Stimulated activated CD8-positive, alpha-beta memory T cell treated with anti-CD3 and anti-CD28 coated beads, Interleukin-7, amount 100 ng/mL, for 4 hours (primary cell): ENCODE data around the gene F13B.
"Not testable (repeated sequence)": the region's sequence is repeated elsewhere in the genome, so short reads cannot be mapped to it uniquely, and the experiment has no call there.

Experiments used
- DNase-seq, 2 donors: peaks; one replicate each; pipeline ENCODE4 v3.0.0-alpha.2; 2020; ENCODE audit warnings: low read depth in 2 of 2

The F13B gene

DNA sequence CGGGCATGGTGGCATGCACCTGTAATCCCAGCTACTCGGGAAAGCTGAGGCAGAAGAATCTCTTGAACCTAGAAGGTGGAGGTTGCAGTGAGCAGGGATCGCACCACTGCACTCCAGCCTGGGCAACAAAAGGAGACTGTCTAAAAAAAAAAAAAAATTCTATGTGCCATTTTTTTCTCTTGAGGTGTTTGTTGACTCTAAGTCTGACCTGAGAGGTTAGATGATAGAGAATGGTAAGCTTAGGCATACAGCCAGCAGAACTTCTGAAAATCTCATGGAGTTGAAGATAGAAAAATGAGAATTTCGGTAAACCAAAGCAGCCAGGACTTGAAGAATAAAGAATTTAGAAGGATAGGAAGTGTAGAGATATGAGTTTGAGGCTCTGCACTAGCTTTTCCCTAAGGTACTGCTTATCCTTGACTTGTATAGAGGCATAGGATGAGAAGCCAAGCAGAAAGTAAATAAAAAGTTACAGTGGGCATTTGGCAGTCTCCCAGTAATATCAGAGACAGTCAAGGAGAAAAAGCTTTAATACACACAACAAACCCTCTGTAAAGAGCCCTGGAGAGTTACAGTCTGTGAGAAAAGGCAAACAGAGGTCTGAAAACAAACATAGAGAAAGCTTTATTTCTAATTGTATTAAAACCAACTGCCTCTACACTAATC, 24.3 kb downstream of the F13B start:
- DNase-seq, result no peak

DNA sequence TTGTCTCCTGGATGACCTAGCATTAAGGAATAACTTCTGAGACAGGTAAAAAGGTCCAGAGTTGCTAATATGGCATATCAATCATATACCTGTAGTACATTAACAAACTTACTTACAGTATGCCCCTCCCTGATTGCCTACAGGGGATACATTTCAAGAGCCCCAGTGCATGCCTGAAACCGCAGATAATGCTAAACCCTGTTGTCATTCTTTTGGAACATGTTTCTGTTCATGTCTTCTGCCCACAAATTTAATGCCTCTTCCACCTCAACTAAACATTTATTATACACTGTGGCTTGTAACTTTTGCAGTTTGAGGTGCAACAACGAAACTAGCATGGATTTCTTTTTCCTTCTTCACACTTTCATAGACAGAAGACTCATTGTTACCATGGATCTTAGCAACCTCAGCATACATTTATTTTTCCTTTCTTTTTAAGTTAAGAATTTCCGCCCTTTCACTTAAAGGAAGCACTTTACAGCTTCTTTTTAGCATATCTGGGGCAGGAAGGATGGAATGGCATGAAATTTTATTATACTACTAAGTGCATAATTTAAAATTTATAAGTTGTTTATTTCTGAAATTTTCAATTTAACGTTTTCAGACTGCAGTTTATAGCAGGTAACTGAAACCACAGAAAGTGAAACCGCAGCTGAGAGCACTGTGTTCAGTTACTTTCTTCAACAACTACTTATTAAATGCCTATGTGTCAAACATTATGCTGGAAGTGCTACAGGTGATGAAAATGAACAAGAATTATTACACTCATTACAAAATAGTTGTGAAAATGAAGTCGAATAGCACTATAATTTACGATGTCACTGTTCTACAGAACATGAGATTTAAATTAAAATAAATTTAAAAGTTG, 25.3 kb downstream of the F13B start:
- no peak for DNase-seq

GRCh38 chr1:197036861-197037260, 30.2 kb downstream of the F13B start:
- no peak for DNase-seq

DNA sequence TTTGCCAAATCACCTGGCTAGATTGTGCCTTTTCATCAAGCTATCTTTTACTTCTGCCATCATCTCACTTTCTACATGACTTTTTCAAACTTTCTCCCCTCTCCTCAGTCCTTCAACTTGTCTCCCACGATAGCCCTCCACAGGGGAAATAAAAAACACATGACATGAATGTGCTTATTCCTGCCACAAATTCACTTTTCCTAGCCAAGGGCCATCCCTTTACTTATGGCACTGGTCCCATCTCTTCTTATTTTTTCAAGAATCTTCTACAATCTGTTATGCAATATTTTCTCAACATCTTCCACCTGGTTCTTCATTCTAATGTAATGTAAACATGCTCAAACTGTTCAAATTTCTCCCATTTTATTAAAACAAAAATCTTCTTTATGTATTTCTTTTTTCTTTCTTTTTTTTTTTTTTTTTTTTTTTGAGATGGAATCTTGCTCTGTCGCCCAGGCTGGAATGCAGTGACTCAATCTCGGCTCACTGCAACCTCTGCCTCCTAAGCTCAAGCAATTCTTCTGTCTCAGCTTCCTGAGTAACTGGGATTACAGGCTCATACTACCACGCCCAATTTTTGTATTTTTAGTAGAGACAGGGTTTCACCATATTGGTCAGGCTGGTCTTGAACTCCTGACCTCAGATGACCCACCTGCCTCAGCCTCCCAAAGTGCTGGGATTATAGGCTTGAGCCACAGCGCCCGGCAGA, 32.3 kb downstream of the F13B start:
- not testable (repeated sequence) for DNase-seq

DNA sequence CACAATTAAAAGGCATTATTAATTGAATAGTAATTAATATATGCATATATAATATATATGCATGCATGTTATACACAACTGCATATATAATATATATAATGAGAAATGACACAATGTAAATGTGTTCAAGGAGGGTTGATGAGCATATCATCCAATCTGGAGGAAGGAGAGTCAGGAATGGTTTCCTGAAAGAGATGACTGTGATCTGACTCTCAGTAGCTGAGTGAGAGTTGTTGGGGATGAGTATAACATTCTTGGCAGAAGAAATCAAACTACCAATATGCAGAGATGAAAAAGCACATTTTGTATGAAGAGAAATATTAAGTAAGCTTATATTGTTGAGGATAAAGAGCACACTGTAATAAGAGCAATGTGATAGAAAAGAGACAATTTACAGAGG, 37.3 kb downstream of the F13B start:
- no peak for DNase-seq

GRCh38 chr1:197027359-197027758, 39.7 kb downstream of the F13B start:
- DNase-seq, result no peak

GRCh38 chr1:197024460-197024859, 42.6 kb downstream of the F13B start:
- no peak for DNase-seq

DNA sequence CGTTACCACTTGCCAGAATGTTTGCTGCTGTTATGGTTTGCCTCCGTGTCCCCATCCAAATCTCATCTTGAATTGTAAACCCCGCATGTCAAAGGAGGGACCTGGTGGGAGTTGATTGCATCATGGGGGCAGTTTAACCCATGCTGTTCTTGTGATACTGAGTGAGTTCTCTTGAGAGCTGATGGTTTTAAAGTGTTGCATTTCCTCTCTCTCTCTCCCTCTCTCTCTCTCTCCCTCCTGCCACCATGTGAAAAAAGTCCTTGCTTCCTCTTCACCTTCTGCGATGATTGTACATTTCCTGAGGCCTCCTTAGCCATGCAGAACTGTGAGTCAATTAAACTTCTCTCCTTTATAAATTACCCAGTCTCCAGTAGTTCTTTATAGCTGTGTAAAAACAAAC, 45.3 kb downstream of the F13B start:
- DNase-seq, result no peak

- DNase-seq, result no peak
Measured at GRCh38 chr1:197017558-197018146, 49.4 kb downstream of the F13B start.

- no peak for DNase-seq
Measured at GRCh38 chr1:197016751-197017150, 50.3 kb downstream of the F13B start.

GRCh38 chr1:197013234-197013633, 53.8 kb downstream of the F13B start:
- DNase-seq, result no peak

DNA sequence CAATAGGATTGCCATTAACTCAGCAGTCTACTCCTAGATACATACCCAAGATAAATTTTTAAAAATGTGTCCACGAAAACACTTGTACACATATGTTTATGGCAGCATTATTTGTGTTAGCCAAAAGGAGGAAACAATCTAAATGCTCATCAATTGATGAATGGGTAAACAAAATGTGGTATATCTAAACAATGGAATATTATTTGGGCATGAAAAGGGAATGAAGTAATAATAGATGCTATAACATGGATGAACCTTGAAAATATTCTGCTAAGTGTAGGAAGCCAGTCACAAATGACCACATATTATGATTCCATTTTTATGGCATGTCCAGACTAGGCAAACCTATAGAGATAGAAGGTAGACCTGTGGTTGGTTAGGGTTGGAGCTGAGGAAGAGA, 55.4 kb downstream of the F13B start:
- DNase-seq, result no peak

GRCh38 chr1:197008861-197009260, 58.2 kb downstream of the F13B start:
- no peak for DNase-seq

DNA sequence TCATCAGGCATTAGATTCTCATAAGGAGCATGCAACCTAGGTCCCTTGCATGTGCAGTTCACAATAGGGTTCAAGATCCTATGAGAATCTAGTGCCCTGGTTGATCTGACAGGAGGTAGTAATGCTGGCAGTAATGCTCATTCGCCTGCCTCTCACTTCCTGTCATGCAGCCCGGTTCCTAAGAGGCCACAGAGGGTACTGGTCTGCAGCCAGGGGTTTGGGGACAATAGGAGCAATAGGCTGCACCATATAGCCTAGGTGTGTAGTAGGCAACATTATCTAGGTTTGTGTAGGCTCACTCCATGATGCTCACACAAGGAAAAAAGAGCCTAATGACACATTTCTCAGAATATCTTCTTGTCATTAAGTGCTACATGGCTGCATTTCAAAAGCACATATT, 63.9 kb downstream of the F13B start:
- no peak for DNase-seq

- DNase-seq, result no peak
Measured at GRCh38 chr1:197001828-197002227, 65.2 kb downstream of the F13B start.

- DNase-seq, result no peak
Measured at GRCh38 chr1:196997423-196997822, 69.6 kb downstream of the F13B start.

GRCh38 chr1:196993916-196994315, 73.1 kb downstream of the F13B start:
- DNase-seq, result no peak

- not testable (repeated sequence) for DNase-seq
Measured at GRCh38 chr1:196991919-196992651, 75.0 kb downstream of the F13B start.
